Gastrocnemius medialis (tissue), 4 donors: ENCODE measurements around the gene CENPW. TPM values are rescaled to one million over a fixed set of nuclear protein-coding genes. Genes with fewer than 3 reads are reported as not detected.

Experiments used
- ATAC-seq, 2 donors: fragments of 150-250 bp; one replicate each; pipeline ENCODE4 v1.9.1; 2016
- DNase-seq, 2 donors: peaks; one replicate each; pipeline ENCODE4 v3.0.0-alpha.2; 2019
- H3K27ac ChIP-seq, 4 donors: fragments of 200-600 bp; sonication (generic); 1 replicate in 1 of 4; 2 replicates in 3 of 4; pipeline ENCODE4 v1.5.1; 2016 to 2018; ENCODE audit warnings: mild to moderate bottlenecking in 2 of 4, moderate library complexity in 1 of 4
- H3K27me3 ChIP-seq, 3 donors: fragments of 200-600 bp; sonication (generic) in 2 of 3; 1 replicate in 1 of 3; 2 replicates in 2 of 3; pipeline versions ENCODE4 v1.5.1 to v1.6.0; 2016 to 2019; ENCODE audit warnings: mild to moderate bottlenecking in 1 of 3, moderate library complexity in 1 of 3
- H3K36me3 ChIP-seq, 2 donors: fragments of 200-600 bp; sonication (generic) in 1 of 2; one replicate each; pipeline ENCODE4 v1.5.1; 2017 to 2018
- H3K4me1 ChIP-seq, 2 donors: fragments of 200-600 bp; sonication (generic) in 1 of 2; one replicate each; pipeline ENCODE4 v1.5.1; 2016 to 2017; ENCODE audit warnings: mild to moderate bottlenecking in 2 of 2
- H3K4me3 ChIP-seq, 4 donors: fragments of 200-600 bp; sonication (generic) in 3 of 4; 1 replicate in 1 of 4; 2 replicates in 3 of 4; pipeline ENCODE4 v1.5.1; 2016 to 2019; ENCODE audit warnings: mild to moderate bottlenecking in 2 of 4
- H3K9me3 ChIP-seq, 3 donors: fragments of 200-600 bp; sonication (generic) in 2 of 3; 1 replicate in 1 of 3; 2 replicates in 2 of 3; pipeline ENCODE4 v1.5.1; 2016 to 2019
- CTCF ChIP-seq, 5 experiments: fragments of 450-650 bp in 3 of 5; fragments of 200-600 bp in 2 of 5; sonication (generic) in 2 of 5; IDR thresholded peaks in 4 of 5; conservative IDR thresholded peaks in 1 of 5; 1 replicate in 4 of 5; 2 replicates in 1 of 5; pipeline ENCODE4 v1.5.1; 2016 to 2019; ENCODE audit warnings: antibody characterized with exemption in 5 of 5, mild to moderate bottlenecking in 3 of 5, moderate library complexity in 3 of 5
- POLR2A ChIP-seq, 2 donors: fragments of 450-650 bp; IDR thresholded peaks; one replicate each; pipeline ENCODE4 v1.6.1; 2017; ENCODE audit warnings: antibody characterized with exemption in 2 of 2, mild to moderate bottlenecking in 2 of 2, moderate library complexity in 2 of 2
- in situ Hi-C, 4 donors: fragments of 200-750 bp; cut with MboI; loops; one replicate each; pipeline versions ENCODE4 v1.15.0 to v1.8.0; 2017; ENCODE audit warnings: low sequenced_read_pairs in 4 of 4
- intact Hi-C: fragments of 100-400 bp; cut with DNase I; formaldehyde crosslinking; loops from one replicate; pipeline ENCODE4 v1.15.1; 2023; ENCODE audit warnings: low total_unique reads
- total RNA-seq, 4 donors: library from RNA; depleted of rRNA; stranded (reverse); fragments of >200 nt; gene quantifications; one replicate each; pipeline versions ENCODE4 v1.1.0 to v1.2.3, GENCODE V29; 2016

Gene CENPW
- total RNA-seq, result 1 to 10 TPM in 3 of 4 donors, not detected in 1; 1.6 to 2.2 (median 2.1) TPM

DNA sequence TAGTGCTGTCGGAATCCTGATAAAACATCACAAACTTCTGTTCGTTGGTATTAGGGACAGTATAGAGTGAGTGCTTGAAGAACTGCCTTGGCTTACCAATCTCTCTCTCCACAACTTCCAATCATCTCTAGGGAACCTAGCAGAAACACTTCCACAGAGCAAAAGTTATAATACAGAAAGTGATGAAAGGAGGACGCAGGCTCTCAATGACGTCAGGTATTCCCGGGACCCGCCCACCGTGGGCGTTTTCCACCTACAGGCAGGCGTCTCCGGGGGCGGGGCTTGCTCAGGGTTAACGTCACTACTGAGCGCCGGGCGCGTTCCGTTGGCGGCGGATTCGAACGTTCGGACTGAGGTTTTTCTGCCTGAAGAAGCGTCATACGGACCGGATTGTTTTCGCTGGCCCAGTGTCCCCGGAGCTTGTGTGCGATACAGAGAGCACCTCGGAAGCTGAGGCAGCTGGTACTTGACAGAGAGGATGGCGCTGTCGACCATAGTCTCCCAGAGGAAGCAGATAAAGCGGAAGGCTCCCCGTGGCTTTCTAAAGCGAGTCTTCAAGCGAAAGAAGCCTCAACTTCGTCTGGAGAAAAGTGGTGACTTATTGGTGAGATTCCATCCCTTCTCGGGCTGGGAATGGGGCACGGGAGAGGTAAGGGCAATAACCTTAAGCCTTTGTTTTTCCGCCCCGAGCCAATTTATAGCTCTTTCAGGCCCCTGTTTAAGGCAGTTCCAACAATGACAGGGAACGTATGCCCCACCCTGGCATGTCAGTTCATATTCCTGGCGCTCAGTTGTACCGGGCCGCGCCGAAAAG, at the start of gene CENPW:
Gene CENPW (plus strand): TSS at position 320 of the 814 bp plus-strand sequence. CDS start 159 bp downstream, at position 479.
- no peaks in the 10 kb centered on the region for H3K9me3 ChIP-seq
- peak; percentile 60 to 72 for ATAC-seq
- peaks cover 21 to 23% of the 10 kb centered on the region in 2 donors for H3K4me1 ChIP-seq
- H3K27me3 ChIP-seq, result no peaks in the 10 kb centered on the region
- H3K36me3 ChIP-seq, result no peaks in the 10 kb centered on the region
- intact Hi-C loops, result no loop called here
- peak within 1 kb of the TSS; percentile 52 to 60 (median 54) for H3K27ac ChIP-seq
- peak within 1 kb of the TSS; percentile 65 to 84 (median 77) for H3K4me3 ChIP-seq
- TF ChIP-seq POLR2A (IDR thresholded peaks at IDR 0.05) (no peak), CTCF (IDR thresholded peaks at IDR 0.05 in 4 of 5, conservative IDR thresholded peaks at IDR 0.05 in 1 of 5) (no peak)
- peak; percentile 71 to 81 for DNase-seq
- in situ Hi-C loops, result no loop called here

- TF ChIP-seq POLR2A (IDR thresholded peaks at IDR 0.05), result no peak
- TF ChIP-seq CTCF (IDR thresholded peaks at IDR 0.05 in 4 of 5, conservative IDR thresholded peaks at IDR 0.05 in 1 of 5), result no peak
- Histone ChIP-seq H3K27ac (peak overlapping the region; percentile 27 to 77 (median 52)), H3K4me1 (peaks cover 0 to 12% of the 10 kb centered on the region in 2 donors), H3K36me3 (no peaks in the 10 kb centered on the region), H3K27me3 (no peaks in the 10 kb centered on the region), H3K9me3 (no peaks in the 10 kb centered on the region), H3K4me3 (no peak overlapping the region)
- in situ Hi-C loops (no loop called here), intact Hi-C loops (loop anchor here (5.0 kb wide), 1 partner anchor 112 kb away; no protein-coding TSS in a partner anchor)
- DNase-seq (no peak), ATAC-seq (peak; percentile 93 to 96)
Measured at GRCh38 chr6:126293891-126294524, 45.9 kb upstream of the CENPW start.

DNA sequence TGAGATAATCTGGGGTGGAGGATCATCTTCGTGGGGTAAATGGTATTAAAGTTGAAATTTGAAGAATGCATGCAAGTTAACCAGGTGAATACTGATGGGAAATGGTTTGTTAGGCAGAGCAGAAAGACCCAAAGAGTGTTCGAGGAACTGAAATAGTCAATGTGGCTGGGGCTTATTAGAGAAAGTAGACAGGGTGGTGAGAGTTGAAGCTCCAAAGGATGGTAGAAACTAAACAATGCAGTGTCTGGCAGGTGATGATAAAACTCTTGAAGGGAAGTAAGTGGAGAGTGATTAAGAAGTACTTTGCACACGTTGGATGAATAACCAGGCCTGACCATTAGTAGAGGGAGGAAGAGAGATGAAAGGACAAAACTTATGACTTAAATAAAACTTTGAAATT, 39.8 kb upstream of the CENPW start:
- Histone ChIP-seq H3K27ac (no peak overlapping the region), H3K4me1 (peaks cover 0 to 4% of the 10 kb centered on the region in 2 donors), H3K36me3 (no peaks in the 10 kb centered on the region), H3K27me3 (no peaks in the 10 kb centered on the region), H3K4me3 (no peak overlapping the region), H3K9me3 (no peaks in the 10 kb centered on the region)
- intact Hi-C loops, result no loop called here
- in situ Hi-C loops, result no loop called here
- DNase-seq (no peak), ATAC-seq (no peak)
- no peak for TF ChIP-seq POLR2A (IDR thresholded peaks at IDR 0.05)
- TF ChIP-seq CTCF (IDR thresholded peaks at IDR 0.05 in 4 of 5, conservative IDR thresholded peaks at IDR 0.05 in 1 of 5), result no peak

DNA sequence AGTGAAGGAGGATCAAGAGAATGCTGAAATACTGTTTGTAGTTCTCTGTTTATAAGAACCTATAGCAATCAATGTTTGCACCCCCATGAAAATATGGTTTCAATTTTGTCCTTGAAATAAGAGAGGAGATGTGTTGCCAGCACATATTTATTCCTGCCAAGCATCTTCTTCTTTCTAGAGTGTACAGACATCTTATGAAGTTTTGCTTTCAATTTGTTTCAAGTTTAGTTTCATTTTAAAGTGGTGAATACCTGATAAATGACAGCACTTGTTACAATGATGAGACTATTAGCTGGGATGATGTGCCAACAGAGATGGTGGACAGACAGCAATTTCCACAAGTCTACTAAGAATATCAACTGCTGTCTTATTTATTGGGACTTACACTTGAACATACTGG, 39.2 kb upstream of the CENPW start:
- Histone ChIP-seq H3K27ac (no peak overlapping the region), H3K9me3 (no peaks in the 10 kb centered on the region), H3K27me3 (no peaks in the 10 kb centered on the region), H3K4me1 (peaks cover 0 to 4% of the 10 kb centered on the region in 2 donors), H3K36me3 (no peaks in the 10 kb centered on the region), H3K4me3 (no peak overlapping the region)
- intact Hi-C loops, result no loop called here
- in situ Hi-C loops, result no loop called here
- DNase-seq (no peak), ATAC-seq (no peak)
- no peak for TF ChIP-seq CTCF (IDR thresholded peaks at IDR 0.05 in 4 of 5, conservative IDR thresholded peaks at IDR 0.05 in 1 of 5)
- TF ChIP-seq POLR2A (IDR thresholded peaks at IDR 0.05), result no peak
